Mesodermal cell (in vitro differentiated cells): Measurements from ENCODE around the gene LAIR1.

Experiments
- H3K27ac ChIP-seq: 2 replicates; pipeline ENCODE4 v1.7.0; 2013; ENCODE audit warnings: mild to moderate bottlenecking, low read depth, low read length, moderate library complexity; ENCODE audit not compliant: severe bottlenecking
- H3K36me3 ChIP-seq: 2 replicates; pipeline ENCODE4 v1.7.1; 2013; ENCODE audit warnings: mild to moderate bottlenecking, low read length, moderate library complexity; ENCODE audit not compliant: control insufficient read depth, insufficient read depth
- H3K4me1 ChIP-seq: one replicate; pipeline ENCODE4 v1.7.1; 2013; ENCODE audit warnings: mild to moderate bottlenecking, low read length; ENCODE audit not compliant: insufficient read depth, control insufficient read depth, poor library complexity, severe bottlenecking
- H3K4me3 ChIP-seq: 2 replicates; pipeline ENCODE4 v1.7.0; 2013; ENCODE audit warnings: low read length, control low read depth, mild to moderate bottlenecking; ENCODE audit not compliant: insufficient read depth, poor library complexity, severe bottlenecking; ENCODE audit errors: extremely low read depth
- H3K9me3 ChIP-seq: 2 replicates; pipeline ENCODE4 v1.7.1; 2013; ENCODE audit warnings: mild to moderate bottlenecking, low read length, moderate library complexity; ENCODE audit not compliant: control insufficient read depth
- WGBS, 2 experiments: methylation state at CpG; one replicate each; pipeline ENCODE4 v1.1.5; 2013; ENCODE audit warnings: missing lambda C conversion rate in 2 of 2; ENCODE audit not compliant: insufficient coverage in 2 of 2; 5-methylcytosine and 5-hydroxymethylcytosine counted together

The LAIR1 gene

GRCh38 chr19:54302257-54302656 is 62.5 kb downstream of the LAIR1 start:
- H3K9me3 ChIP-seq: no peaks in the 10 kb centered on the region
- no peak overlapping the region for H3K27ac ChIP-seq
- H3K4me3 ChIP-seq: no peak overlapping the region
- WGBS, 2 experiments: 83 to 90% methylated on average over 3 of the region's 4 CpGs
- no peaks in the 10 kb centered on the region for H3K4me1 ChIP-seq
- H3K36me3 ChIP-seq: no peaks in the 10 kb centered on the region
